AG09319 (cell line): Measurements from ENCODE around the gene UPF3A.
"Not testable (repeated sequence)": the region's sequence is repeated elsewhere in the genome, so short reads cannot be mapped to it uniquely, and the experiment has no call there.

Experiments
- DNase-seq: peaks from one replicate; pipeline ENCODE4 v3.0.0-alpha.2; 2010; ENCODE audit warnings: low read depth; ENCODE audit errors: extremely low read depth
- TF ChIP-seq, protein P1 (sequence below): IDR thresholded peaks from 2 replicates; pipeline ENCODE4 v1.5.1; 2011; ENCODE audit warnings: low read depth, mild to moderate bottlenecking, inconsistent platforms, low read length, moderate library complexity

Gene UPF3A

GRCh38 chr13:114338959-114339358, 57.6 kb downstream of the UPF3A start:
- no peak for DNase-seq
- TF ChIP-seq, protein P1, sequence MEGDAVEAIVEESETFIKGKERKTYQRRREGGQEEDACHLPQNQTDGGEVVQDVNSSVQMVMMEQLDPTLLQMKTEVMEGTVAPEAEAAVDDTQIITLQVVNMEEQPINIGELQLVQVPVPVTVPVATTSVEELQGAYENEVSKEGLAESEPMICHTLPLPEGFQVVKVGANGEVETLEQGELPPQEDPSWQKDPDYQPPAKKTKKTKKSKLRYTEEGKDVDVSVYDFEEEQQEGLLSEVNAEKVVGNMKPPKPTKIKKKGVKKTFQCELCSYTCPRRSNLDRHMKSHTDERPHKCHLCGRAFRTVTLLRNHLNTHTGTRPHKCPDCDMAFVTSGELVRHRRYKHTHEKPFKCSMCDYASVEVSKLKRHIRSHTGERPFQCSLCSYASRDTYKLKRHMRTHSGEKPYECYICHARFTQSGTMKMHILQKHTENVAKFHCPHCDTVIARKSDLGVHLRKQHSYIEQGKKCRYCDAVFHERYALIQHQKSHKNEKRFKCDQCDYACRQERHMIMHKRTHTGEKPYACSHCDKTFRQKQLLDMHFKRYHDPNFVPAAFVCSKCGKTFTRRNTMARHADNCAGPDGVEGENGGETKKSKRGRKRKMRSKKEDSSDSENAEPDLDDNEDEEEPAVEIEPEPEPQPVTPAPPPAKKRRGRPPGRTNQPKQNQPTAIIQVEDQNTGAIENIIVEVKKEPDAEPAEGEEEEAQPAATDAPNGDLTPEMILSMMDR: no peak

DNA sequence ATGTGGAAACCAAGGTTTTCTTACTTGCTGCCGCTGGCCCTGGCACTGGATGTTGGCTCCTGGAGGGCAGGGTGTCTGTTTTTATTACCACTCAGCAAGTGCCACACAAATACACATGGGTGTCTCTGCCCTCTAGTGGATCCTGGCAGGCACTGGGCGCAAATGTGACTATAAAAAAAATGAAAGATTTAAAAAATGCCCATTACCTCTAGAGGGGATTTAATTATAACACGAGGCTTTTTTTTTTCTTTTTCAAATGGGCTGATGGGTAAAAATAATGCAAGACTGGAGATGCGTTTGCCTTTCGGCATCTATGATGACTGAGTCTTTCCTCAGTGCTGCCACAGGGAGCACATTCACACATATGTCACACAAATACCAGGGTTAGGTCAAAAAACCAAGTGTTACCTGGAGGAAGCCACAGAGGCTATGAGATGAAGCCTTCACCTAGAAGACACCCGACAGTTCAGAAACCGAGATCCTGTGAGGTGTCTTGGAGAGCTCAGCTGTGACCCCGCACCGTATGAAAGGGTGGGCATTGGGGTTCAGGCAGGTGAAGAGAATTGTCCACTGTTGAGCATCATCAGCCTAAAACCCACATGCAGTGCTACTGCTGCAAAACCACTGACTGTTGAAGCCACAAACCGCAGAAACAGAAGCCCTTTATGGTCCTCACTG, 58.6 kb downstream of the UPF3A start:
- TF ChIP-seq, protein P1: peak; percentile 75
- peak; percentile 28 for DNase-seq

- DNase-seq: no peak
- TF ChIP-seq, protein P1: no peak
Measured at GRCh38 chr13:114341003-114341777, 59.8 kb downstream of the UPF3A start.

DNA sequence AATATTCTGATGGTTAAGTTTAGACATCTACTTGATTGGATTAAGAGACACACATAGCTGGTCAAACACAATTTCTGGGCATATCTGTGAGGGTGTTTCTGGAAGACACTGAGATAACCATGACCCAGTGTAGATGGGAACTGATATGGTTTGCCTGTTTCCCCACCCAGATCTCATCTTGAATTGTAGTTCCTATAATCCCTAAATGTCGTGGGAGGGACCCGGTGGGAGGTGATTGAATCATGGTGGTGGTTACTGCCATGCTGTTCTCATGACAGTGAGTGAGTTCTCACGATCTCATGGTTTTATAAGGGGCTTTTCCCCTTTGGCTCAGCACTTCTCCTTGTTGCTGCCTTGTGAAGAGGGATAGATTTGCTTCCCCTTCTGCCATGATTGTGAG, 65.9 kb downstream of the UPF3A start:
- not testable (repeated sequence) for DNase-seq

DNA sequence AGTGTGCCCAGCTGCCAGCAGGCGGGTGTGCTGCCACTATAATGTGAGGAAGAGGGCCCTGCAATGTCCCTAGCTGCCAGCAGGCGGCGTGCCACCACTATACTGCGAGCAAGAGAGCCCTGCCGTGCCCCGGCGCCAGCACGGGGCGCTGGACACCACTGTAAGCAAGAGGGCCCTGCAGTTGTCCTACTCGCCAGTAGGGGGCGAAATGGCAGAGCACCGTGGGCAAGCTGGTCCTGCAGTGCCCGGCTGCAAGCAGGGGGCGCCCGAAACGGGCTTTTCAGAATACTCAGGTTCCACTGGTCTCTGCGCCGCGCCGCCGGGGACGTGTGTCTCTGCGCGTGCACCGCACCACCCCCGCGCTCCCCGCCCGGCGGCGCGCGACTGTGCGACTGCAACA, 71.4 kb downstream of the UPF3A start:
- TF ChIP-seq, protein P1: peak; percentile 29
- not testable (repeated sequence) for DNase-seq

GRCh38 chr13:114353382-114353781, 72.0 kb downstream of the UPF3A start:
- DNase-seq: not testable (repeated sequence)
